Hematopoietic multipotent progenitor cell treated with erythropoietin and hydrocortisone succinate and interleukin-3 and kit ligand, for 6 days (in vitro differentiated cells): Measurements from ENCODE around the gene EPB41L2.

Experiments used
- DNase-seq: peaks from one replicate; pipeline ENCODE4 v3.0.0-alpha.2; 2015

EPB41L2 gene

GRCh38 chr6:130858498-130859160 is 204.4 kb downstream of the EPB41L2 start:
- DNase-seq: no peak

- no peak for DNase-seq
Observed at GRCh38 chr6:130858054-130858453, 205.0 kb downstream of the EPB41L2 start.

GRCh38 chr6:130853555-130854183 is 209.4 kb downstream of the EPB41L2 start:
- no peak for DNase-seq

GRCh38 chr6:130852844-130853554 is 210.0 kb downstream of the EPB41L2 start:
- no peak for DNase-seq

GRCh38 chr6:130851026-130851425 is 212.0 kb downstream of the EPB41L2 start:
- no peak for DNase-seq

- no peak for DNase-seq
Observed at GRCh38 chr6:130849594-130849993, 213.5 kb downstream of the EPB41L2 start.

GRCh38 chr6:130848945-130849344 is 214.1 kb downstream of the EPB41L2 start:
- DNase-seq: peak; percentile 42

- DNase-seq: no peak
Observed at GRCh38 chr6:130847001-130847910, 215.8 kb downstream of the EPB41L2 start.

- DNase-seq: no peak
Observed at GRCh38 chr6:130846501-130846900, 216.5 kb downstream of the EPB41L2 start.

- DNase-seq: peak; percentile 78
Observed at GRCh38 chr6:130843575-130844320, 219.3 kb downstream of the EPB41L2 start.

- no peak for DNase-seq
Observed at GRCh38 chr6:130841128-130841728, 221.8 kb downstream of the EPB41L2 start.

- no peak for DNase-seq
Observed at GRCh38 chr6:130840050-130840449, 223.0 kb downstream of the EPB41L2 start.

GRCh38 chr6:130839379-130839778 is 223.7 kb downstream of the EPB41L2 start:
- no peak for DNase-seq

GRCh38 chr6:130838951-130839350 is 224.1 kb downstream of the EPB41L2 start:
- DNase-seq: no peak

GRCh38 chr6:130838250-130838860 is 224.7 kb downstream of the EPB41L2 start:
- no peak for DNase-seq

- DNase-seq: no peak
Observed at GRCh38 chr6:130837067-130837466, 226.0 kb downstream of the EPB41L2 start.

GRCh38 chr6:130836055-130836640 is 226.9 kb downstream of the EPB41L2 start:
- DNase-seq: no peak

GRCh38 chr6:130834482-130835251 is 228.4 kb downstream of the EPB41L2 start:
- DNase-seq: no peak

- DNase-seq: no peak
Observed at GRCh38 chr6:130833569-130833968, 229.5 kb downstream of the EPB41L2 start.

- DNase-seq: no peak
Observed at GRCh38 chr6:130831607-130832006, 231.4 kb downstream of the EPB41L2 start.
